CD14-positive monocyte (primary cell): Measurements from ENCODE around the gene B4GALNT3. TPM values are rescaled to one million over a fixed set of nuclear protein-coding genes. Genes with fewer than 3 reads are reported as not detected.

Experiments
- DNase-seq, 3 donors: peaks; one replicate each; pipeline ENCODE4 v3.0.0-alpha.2; 2011 to 2022
- H2AFZ ChIP-seq: 2 replicates; pipeline ENCODE4 v1.6.0; 2012; ENCODE audit warnings: mild to moderate bottlenecking, low read depth, low read length, inconsistent platforms; ENCODE audit not compliant: insufficient read depth, poor library complexity, severe bottlenecking
- H3K27ac ChIP-seq, 2 donors: 1 replicate in 1 of 2; 2 replicates in 1 of 2; pipeline ENCODE4 v1.5.1; 2012 to 2013; ENCODE audit warnings: low read length in 2 of 2, control low read depth in 1 of 2, inconsistent platforms in 1 of 2, low read depth in 1 of 2, mild to moderate bottlenecking in 1 of 2
- H3K27me3 ChIP-seq, 2 donors: one replicate each; pipeline versions ENCODE4 v1.6.0 to v1.6.1; 2011 to 2013; ENCODE audit warnings: low read length in 2 of 2; ENCODE audit not compliant: control insufficient read depth in 2 of 2, insufficient read depth in 2 of 2
- H3K36me3 ChIP-seq, 2 donors: replicated peaks in 1 of 2; 1 replicate in 1 of 2; 2 replicates in 1 of 2; pipeline versions ENCODE4 v1.5.1 to v1.6.1; 2012 to 2013; ENCODE audit warnings: low read length in 2 of 2, control low read depth in 1 of 2, inconsistent platforms in 1 of 2, mild to moderate bottlenecking in 1 of 2; ENCODE audit not compliant: insufficient read depth in 2 of 2, control insufficient read depth in 1 of 2
- H3K4me1 ChIP-seq, 2 donors: 1 replicate in 1 of 2; 2 replicates in 1 of 2; pipeline versions ENCODE4 v1.5.1 to v1.6.1; 2012 to 2013; ENCODE audit warnings: low read length in 2 of 2, control low read depth in 1 of 2, inconsistent platforms in 1 of 2, mild to moderate bottlenecking in 1 of 2, moderate library complexity in 1 of 2; ENCODE audit not compliant: insufficient read depth in 2 of 2, control insufficient read depth in 1 of 2
- H3K4me2 ChIP-seq: replicated peaks from 2 replicates; pipeline ENCODE3; 2012; ENCODE audit warnings: low read length, moderate library complexity, mild to moderate bottlenecking; ENCODE audit not compliant: poor library complexity, severe bottlenecking; ENCODE audit errors: extremely low read depth
- H3K4me3 ChIP-seq, 3 experiments: fragments of 200-600 bp in 1 of 3; sonication (generic) in 1 of 3; replicated peaks in 1 of 3; 1 replicate in 2 of 3; 2 replicates in 1 of 3; pipeline ENCODE4 v1.5.1; 2011 to 2013; ENCODE audit warnings: low read length in 3 of 3, mild to moderate bottlenecking in 3 of 3, control low read depth in 2 of 3, low read depth in 2 of 3, inconsistent platforms in 1 of 3, moderate library complexity in 1 of 3
- H3K79me2 ChIP-seq: 2 replicates; pipeline ENCODE4 v1.6.0; 2012; ENCODE audit warnings: mild to moderate bottlenecking, control low read depth, inconsistent platforms, low read length, moderate library complexity; ENCODE audit not compliant: insufficient read depth
- H3K9ac ChIP-seq: 2 replicates; pipeline ENCODE4 v1.6.0; 2017; ENCODE audit warnings: low read length, mild to moderate bottlenecking; ENCODE audit not compliant: insufficient read depth, poor library complexity, severe bottlenecking
- H3K9me3 ChIP-seq, 2 donors: replicated peaks in 1 of 2; 1 replicate in 1 of 2; 2 replicates in 1 of 2; pipeline versions ENCODE4 v1.5.1 to v1.6.1; 2012 to 2013; ENCODE audit warnings: low read length in 2 of 2, control low read depth in 1 of 2; ENCODE audit not compliant: control insufficient read depth in 1 of 2, insufficient read depth in 1 of 2
- H4K20me1 ChIP-seq: 2 replicates; pipeline ENCODE4 v1.6.0; 2012; ENCODE audit warnings: mild to moderate bottlenecking, low read length, control low read depth, moderate library complexity; ENCODE audit not compliant: insufficient read depth
- H3K27ac Mint-ChIP-seq, 7 donors: one replicate each; pipeline ENCODE4 v1.8.0; 2020; ENCODE audit warnings: mild to moderate bottlenecking in 7 of 7, mixed read lengths in 7 of 7, moderate library complexity in 6 of 7, inconsistent platforms in 2 of 7
- H3K27me3 Mint-ChIP-seq, 3 donors: one replicate each; pipeline ENCODE4 v1.8.0; 2021 to 2022; ENCODE audit warnings: low read depth in 3 of 3, mild to moderate bottlenecking in 3 of 3, mixed read lengths in 3 of 3, moderate library complexity in 3 of 3, inconsistent platforms in 1 of 3
- H3K36me3 Mint-ChIP-seq, 2 donors: one replicate each; pipeline ENCODE4 v1.8.0; 2020; ENCODE audit warnings: mixed read lengths in 2 of 2, inconsistent platforms in 1 of 2, mild to moderate bottlenecking in 1 of 2
- H3K4me1 Mint-ChIP-seq: one replicate; pipeline ENCODE4 v1.8.0; 2020; ENCODE audit warnings: mild to moderate bottlenecking, mixed read lengths
- H3K4me3 Mint-ChIP-seq, 2 donors: one replicate each; pipeline ENCODE4 v1.8.0; 2020; ENCODE audit warnings: mild to moderate bottlenecking in 2 of 2, mixed read lengths in 2 of 2, moderate library complexity in 1 of 2
- H3K9me3 Mint-ChIP-seq, 7 donors: one replicate each; pipeline ENCODE4 v1.8.0; 2020 to 2022; ENCODE audit warnings: mixed read lengths in 7 of 7, mild to moderate bottlenecking in 6 of 7, moderate library complexity in 6 of 7, inconsistent platforms in 2 of 7
- WGBS: methylation state at CpG from one replicate; pipeline ENCODE4 v1.1.5; 2013; ENCODE audit warnings: missing lambda C conversion rate; ENCODE audit not compliant: insufficient coverage; 5-methylcytosine and 5-hydroxymethylcytosine counted together
- intact Hi-C, 2 donors: fragments of 100-400 bp; cut with micrococcal nuclease; formaldehyde crosslinking; loops; one replicate each; pipeline versions ENCODE4 v1.15.0 to v1.15.1; 2023
- polyA plus RNA-seq, 3 donors: library from polyadenylated mRNA; depleted of rRNA in 1 of 3; unstranded in 2 of 3; stranded (reverse) in 1 of 3; fragments of 300-500 nt in 2 of 3; fragments of >200 nt in 1 of 3; fragmentation: Illumina TruSeq in 2 of 3; gene quantifications; 1 replicate in 2 of 3; 2 replicates in 1 of 3; pipeline ENCODE4 v1.2.3, GENCODE V29; 2012 to 2021
- TF ChIP-seq, protein P1 (sequence below): fragments of 200-600 bp; IDR thresholded peaks from one replicate; pipeline ENCODE4 v1.8.0; 2022; ENCODE audit warnings: antibody characterized with exemption, mild to moderate bottlenecking

The B4GALNT3 gene
- polyA plus RNA-seq, 3 donors: 0.09 to 0.10 TPM; not detected in 1

DNA sequence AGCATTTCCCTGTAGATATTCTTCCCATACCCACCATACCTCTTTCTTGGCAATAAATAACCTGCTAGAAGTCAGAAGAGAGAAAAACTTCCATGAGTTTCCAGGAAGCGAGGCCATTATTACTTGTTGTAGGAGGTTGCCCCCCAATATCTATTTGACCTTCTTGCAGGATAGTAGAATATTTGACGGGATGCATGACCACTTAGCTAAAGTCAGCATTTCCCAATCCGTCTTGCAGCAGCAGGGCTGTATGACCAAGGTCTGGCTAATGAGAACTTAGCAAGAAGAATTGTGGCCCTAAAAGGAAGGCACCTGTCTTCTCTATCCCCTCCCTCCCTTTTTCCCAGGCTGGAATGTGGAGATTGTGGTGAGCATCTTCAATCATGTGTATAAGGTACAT is 152.0 kb downstream of the B4GALNT3 start:
- Histone ChIP-seq H3K4me1 (peaks cover 96 to 97% of the 10 kb centered on the region in 2 donors), H3K27me3 (no peaks in the 10 kb centered on the region), H3K27ac (peak overlapping the region; percentile 91 to 96), H3K9me3 (no peaks in the 10 kb centered on the region), H2AFZ (no peak overlapping the region), H3K4me3 (peak overlapping the region in 1 of 3 experiments; percentile 70), H4K20me1 (no peaks in the 10 kb centered on the region), H3K79me2 (peaks cover 14% of the 10 kb centered on the region), H3K9ac (no peak overlapping the region), H3K36me3 (no peaks in the 10 kb centered on the region), H3K4me2 (no peak overlapping the region)
- TF ChIP-seq, protein P1, sequence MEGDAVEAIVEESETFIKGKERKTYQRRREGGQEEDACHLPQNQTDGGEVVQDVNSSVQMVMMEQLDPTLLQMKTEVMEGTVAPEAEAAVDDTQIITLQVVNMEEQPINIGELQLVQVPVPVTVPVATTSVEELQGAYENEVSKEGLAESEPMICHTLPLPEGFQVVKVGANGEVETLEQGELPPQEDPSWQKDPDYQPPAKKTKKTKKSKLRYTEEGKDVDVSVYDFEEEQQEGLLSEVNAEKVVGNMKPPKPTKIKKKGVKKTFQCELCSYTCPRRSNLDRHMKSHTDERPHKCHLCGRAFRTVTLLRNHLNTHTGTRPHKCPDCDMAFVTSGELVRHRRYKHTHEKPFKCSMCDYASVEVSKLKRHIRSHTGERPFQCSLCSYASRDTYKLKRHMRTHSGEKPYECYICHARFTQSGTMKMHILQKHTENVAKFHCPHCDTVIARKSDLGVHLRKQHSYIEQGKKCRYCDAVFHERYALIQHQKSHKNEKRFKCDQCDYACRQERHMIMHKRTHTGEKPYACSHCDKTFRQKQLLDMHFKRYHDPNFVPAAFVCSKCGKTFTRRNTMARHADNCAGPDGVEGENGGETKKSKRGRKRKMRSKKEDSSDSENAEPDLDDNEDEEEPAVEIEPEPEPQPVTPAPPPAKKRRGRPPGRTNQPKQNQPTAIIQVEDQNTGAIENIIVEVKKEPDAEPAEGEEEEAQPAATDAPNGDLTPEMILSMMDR: no peak
- Mint-ChIP-seq H3K4me3 (peak overlapping the region in 1 of 2 donors; percentile 17), H3K4me1 (peaks cover 92% of the 10 kb centered on the region), H3K27me3 (peaks cover 0 to 5% (median 1%) of the 10 kb centered on the region in 3 donors), H3K36me3 (peaks cover 0 to 4% of the 10 kb centered on the region in 2 donors), H3K27ac (peak overlapping the region; percentile 97 to 99 (median 99)), H3K9me3 (peaks cover 0 to 2% (median 0%) of the 10 kb centered on the region in 7 donors)
- no CpG with 5 or more reads among the region's 3 CpGs for WGBS
- DNase-seq: peak in 1 of 3 donors; percentile 44
- intact Hi-C loops: loop anchor here in 1 of 2 donors (2.0 kb wide), 1 partner anchor 31 kb away; no protein-coding TSS in a partner anchor

DNA sequence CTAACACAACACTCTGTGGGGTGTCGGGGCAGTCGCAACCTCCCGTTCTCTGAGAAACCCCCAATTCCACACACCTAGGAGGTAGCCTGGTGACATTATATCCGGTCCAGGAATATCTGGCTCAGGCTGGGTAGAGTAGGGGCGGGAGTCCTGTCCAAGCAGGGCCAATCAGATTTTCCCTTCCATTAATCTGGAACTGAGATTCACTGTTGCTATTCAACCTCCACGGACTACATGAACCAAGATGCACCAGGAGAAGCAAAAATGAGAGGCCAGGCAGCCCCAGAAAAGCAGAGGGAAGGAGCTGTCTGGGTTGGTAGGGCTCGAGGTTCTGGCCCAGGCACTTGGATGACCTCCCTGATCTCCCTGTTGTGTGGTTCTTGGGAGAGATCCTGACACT is 152.6 kb downstream of the B4GALNT3 start:
- peaks cover 0 to 5% (median 1%) of the 10 kb centered on the region in 3 donors for H3K27me3 Mint-ChIP-seq
- peaks cover 0 to 2% (median 0%) of the 10 kb centered on the region in 7 donors for H3K9me3 Mint-ChIP-seq
- no peak overlapping the region for H3K4me3 Mint-ChIP-seq
- peaks cover 14% of the 10 kb centered on the region for H3K79me2 ChIP-seq
- WGBS: 80% methylated on average over 1 of the region's 7 CpGs
- peaks cover 96 to 97% of the 10 kb centered on the region in 2 donors for H3K4me1 ChIP-seq
- H3K36me3 Mint-ChIP-seq: peaks cover 0 to 4% of the 10 kb centered on the region in 2 donors
- H3K36me3 ChIP-seq: no peaks in the 10 kb centered on the region
- no peak overlapping the region for H2AFZ ChIP-seq
- H3K27ac ChIP-seq: peak overlapping the region in 1 of 2 donors; percentile 22
- H3K4me1 Mint-ChIP-seq: peaks cover 92% of the 10 kb centered on the region
- DNase-seq: no peak
- H3K27me3 ChIP-seq: no peaks in the 10 kb centered on the region
- TF ChIP-seq, protein P1: no peak
- intact Hi-C loops: no loop called here
- H3K4me3 ChIP-seq: no peak overlapping the region
- H3K4me2 ChIP-seq: no peak overlapping the region
- no peak overlapping the region for H3K9ac ChIP-seq
- H3K9me3 ChIP-seq: no peaks in the 10 kb centered on the region
- H3K27ac Mint-ChIP-seq: peak overlapping the region; percentile 50 to 99 (median 97)
- no peaks in the 10 kb centered on the region for H4K20me1 ChIP-seq
